GM19099 (cell line): ENCODE data around the gene CDK11A.

ENCODE experiments used
- POLR2A ChIP-seq: IDR thresholded peaks from 3 replicates; pipeline ENCODE4 v1.6.1; 2011; ENCODE audit warnings: low read depth; ENCODE audit not compliant: insufficient read length; ENCODE audit errors: extremely low read depth

The CDK11A gene

GRCh38 chr1:1724035-1724864 lies at the start of gene CDK11A:
CDK11A (minus strand) TSS chr1:1724357; CDS start chr1:1722818, 1,539 bp downstream.
- peak; percentile 53 for TF ChIP-seq POLR2A

- no peak for TF ChIP-seq POLR2A
These were observed 49.7 kb upstream of the CDK11A start for GRCh38 chr1:1773874-1774273.

GRCh38 chr1:1771096-1771495 lies 46.9 kb upstream of the CDK11A start:
- no peak for TF ChIP-seq POLR2A

GRCh38 chr1:1770102-1770501 lies 45.9 kb upstream of the CDK11A start:
- no peak for TF ChIP-seq POLR2A

GRCh38 chr1:1768249-1768992 lies 44.3 kb upstream of the CDK11A start:
- TF ChIP-seq POLR2A: no peak

- TF ChIP-seq POLR2A: no peak
These were observed 40.8 kb upstream of the CDK11A start for GRCh38 chr1:1764876-1765470.

- no peak for TF ChIP-seq POLR2A
These were observed 39.8 kb upstream of the CDK11A start for GRCh38 chr1:1763657-1764621.

- TF ChIP-seq POLR2A: no peak
These were observed 37.6 kb upstream of the CDK11A start for GRCh38 chr1:1761504-1762376.

- TF ChIP-seq POLR2A: no peak
These were observed 36.6 kb upstream of the CDK11A start for GRCh38 chr1:1760715-1761114.

GRCh38 chr1:1760345-1760650 lies 36.1 kb upstream of the CDK11A start:
- TF ChIP-seq POLR2A: no peak

GRCh38 chr1:1759456-1760344 lies 35.5 kb upstream of the CDK11A start:
- no peak for TF ChIP-seq POLR2A

GRCh38 chr1:1758692-1759455 lies 34.7 kb upstream of the CDK11A start:
- no peak for TF ChIP-seq POLR2A
